ENCODE measurements around the gene PDGFC.

GRCh38 chr4:156999175-156999517 lies 27.5 kb upstream of the PDGFC start:
- TF ChIP-seq GATA3 (IDR thresholded peaks at IDR 0.05; ENCODE audit: low read depth, low read length) (no peak), GATA2 (IDR thresholded peaks at IDR 0.05; ENCODE audit: low read depth, low read length) (no peak)
